Measurements from ENCODE around the gene NTHL1.

DNA sequence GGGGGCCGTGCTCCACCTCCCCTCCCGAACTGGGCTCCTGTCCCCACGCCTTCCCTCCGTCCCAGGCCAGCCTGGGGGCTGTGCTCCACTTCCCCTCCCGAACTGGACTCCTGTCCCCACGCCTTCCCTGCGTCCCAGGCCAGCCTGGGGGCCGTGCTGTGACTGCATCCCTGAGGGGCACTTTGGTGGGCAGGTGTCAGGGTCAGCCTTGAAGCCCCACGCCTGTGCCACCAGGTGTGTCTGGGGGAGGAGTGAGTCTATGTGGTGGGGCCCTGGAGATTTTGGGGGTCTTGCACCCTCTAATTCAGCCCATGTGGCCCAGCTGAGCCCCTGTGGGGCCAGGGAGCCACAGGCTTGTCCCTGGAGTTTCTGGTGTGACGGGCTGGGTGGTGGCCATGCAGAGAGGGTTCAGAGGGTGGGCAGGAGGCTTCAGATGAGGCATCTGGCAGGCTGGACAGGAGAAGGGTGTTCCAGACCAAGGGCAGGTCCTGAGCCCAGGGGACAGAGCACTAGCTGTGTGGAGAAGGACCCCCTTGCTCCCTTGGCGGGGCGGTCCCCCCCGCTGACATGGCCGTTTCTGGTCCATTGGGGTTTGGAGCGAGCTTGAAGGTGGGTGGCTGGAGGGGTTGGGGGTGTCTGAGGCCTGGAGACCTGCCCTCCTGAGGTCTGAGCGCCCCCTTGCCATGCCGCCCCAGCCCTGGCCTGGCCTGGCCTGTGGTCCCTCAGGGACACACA, 12.8 kb downstream of the NTHL1 start:
- no peak for TF ChIP-seq HOXD1 (CRISPR knock-in tag; IDR thresholded peaks at IDR 0.05)
- TF ChIP-seq SIN3A (IDR thresholded peaks at IDR 0.05; ENCODE audit: borderline replicate concordance, low read depth, low read length): no peak
- TF ChIP-seq ZNF326 (CRISPR knock-in tag; IDR thresholded peaks at IDR 0.05; ENCODE audit: borderline replicate concordance): no peak
- no peak for TF ChIP-seq TEAD2 (CRISPR knock-in tag; IDR thresholded peaks at IDR 0.05)
- no peak for TF ChIP-seq KLF16 (CRISPR knock-in tag; IDR thresholded peaks at IDR 0.05)
- TF ChIP-seq, protein P1, sequence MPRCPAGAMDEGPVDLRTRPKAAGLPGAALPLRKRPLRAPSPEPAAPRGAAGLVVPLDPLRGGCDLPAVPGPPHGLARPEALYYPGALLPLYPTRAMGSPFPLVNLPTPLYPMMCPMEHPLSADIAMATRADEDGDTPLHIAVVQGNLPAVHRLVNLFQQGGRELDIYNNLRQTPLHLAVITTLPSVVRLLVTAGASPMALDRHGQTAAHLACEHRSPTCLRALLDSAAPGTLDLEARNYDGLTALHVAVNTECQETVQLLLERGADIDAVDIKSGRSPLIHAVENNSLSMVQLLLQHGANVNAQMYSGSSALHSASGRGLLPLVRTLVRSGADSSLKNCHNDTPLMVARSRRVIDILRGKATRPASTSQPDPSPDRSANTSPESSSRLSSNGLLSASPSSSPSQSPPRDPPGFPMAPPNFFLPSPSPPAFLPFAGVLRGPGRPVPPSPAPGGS (CRISPR knock-in tag; IDR thresholded peaks at IDR 0.05): no peak
- no peak for TF ChIP-seq HCFC1 (IDR thresholded peaks at IDR 0.05; ENCODE audit: low read depth, low read length)
- TF ChIP-seq, protein P2, sequence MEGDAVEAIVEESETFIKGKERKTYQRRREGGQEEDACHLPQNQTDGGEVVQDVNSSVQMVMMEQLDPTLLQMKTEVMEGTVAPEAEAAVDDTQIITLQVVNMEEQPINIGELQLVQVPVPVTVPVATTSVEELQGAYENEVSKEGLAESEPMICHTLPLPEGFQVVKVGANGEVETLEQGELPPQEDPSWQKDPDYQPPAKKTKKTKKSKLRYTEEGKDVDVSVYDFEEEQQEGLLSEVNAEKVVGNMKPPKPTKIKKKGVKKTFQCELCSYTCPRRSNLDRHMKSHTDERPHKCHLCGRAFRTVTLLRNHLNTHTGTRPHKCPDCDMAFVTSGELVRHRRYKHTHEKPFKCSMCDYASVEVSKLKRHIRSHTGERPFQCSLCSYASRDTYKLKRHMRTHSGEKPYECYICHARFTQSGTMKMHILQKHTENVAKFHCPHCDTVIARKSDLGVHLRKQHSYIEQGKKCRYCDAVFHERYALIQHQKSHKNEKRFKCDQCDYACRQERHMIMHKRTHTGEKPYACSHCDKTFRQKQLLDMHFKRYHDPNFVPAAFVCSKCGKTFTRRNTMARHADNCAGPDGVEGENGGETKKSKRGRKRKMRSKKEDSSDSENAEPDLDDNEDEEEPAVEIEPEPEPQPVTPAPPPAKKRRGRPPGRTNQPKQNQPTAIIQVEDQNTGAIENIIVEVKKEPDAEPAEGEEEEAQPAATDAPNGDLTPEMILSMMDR (CRISPR knock-in tag; IDR thresholded peaks at IDR 0.05): peak; percentile 44; the same call in 1 of the 2 replicates
- TF ChIP-seq, protein P3, sequence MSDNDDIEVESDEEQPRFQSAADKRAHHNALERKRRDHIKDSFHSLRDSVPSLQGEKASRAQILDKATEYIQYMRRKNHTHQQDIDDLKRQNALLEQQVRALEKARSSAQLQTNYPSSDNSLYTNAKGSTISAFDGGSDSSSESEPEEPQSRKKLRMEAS (IDR thresholded peaks at IDR 0.05): no peak
- no peak for TF ChIP-seq GATAD1 (CRISPR knock-in tag; IDR thresholded peaks at IDR 0.05)
